ENCODE data around the gene YARS1. TPM values are rescaled to one million over a fixed set of nuclear protein-coding genes. Genes with fewer than 3 reads are reported as not detected.

The YARS1 gene
- total and polyA plus RNA-seq, 2 of the 4 experiments (the other 2 are of a cell fraction) = 100 to 166 TPM

- H4K5ac ChIP-seq (ENCODE audit: low read depth, low read length) = no peak overlapping the region
- in situ Hi-C loops (cut with MboI; ENCODE audit: low sequenced_read_pairs) (no loop called here), dilution Hi-C loops (cut with HindIII; ENCODE audit: low sequenced_read_pairs, unreplicated experiment) (no loop called here), intact Hi-C loops (cut with micrococcal nuclease) (no loop called here)
- H3K18ac ChIP-seq (ENCODE audit: low read depth, low read length) = no peak overlapping the region
- no peak overlapping the region for H3K23ac ChIP-seq (ENCODE audit: low read depth, low read length)
- ChIA-PET POLR2A (ENCODE audit: unreplicated experiment) (interaction anchor here (1.3 kb wide), 1 partner anchor 10 kb away, joined by 3 read pairs; no protein-coding TSS in a partner anchor), CTCF (no interaction called here)
- H2BK20ac ChIP-seq (ENCODE audit: low read depth, low read length) = no peak overlapping the region
- no peak for ATAC-seq (ENCODE audit: low read depth)
- peaks cover 8% of the 10 kb centered on the region; the same call in 1 of the 2 replicates for H3K9me1 ChIP-seq (ENCODE audit: insufficient read depth, low read length)
- BruUV-seq (replicated peaks) = no TSS peak
- no peak overlapping the region for H3K56ac ChIP-seq (ENCODE audit: extremely low read depth, insufficient read depth, low read length)
- no peak overlapping the region for H2AFZ ChIP-seq (replicated peaks; ENCODE audit: low read length, poor library complexity)
- no peak for TF ChIP-seq RCOR1 (IDR thresholded peaks at IDR 0.05; ENCODE audit: insufficient replicate concordance, low read length)
- no peak for TF ChIP-seq FOS (IDR thresholded peaks at IDR 0.05; ENCODE audit: low read depth, low read length)
- no peak for TF ChIP-seq CTCF (conservative IDR thresholded peaks at IDR 0.05; ENCODE audit: low read depth, low read length)
- no peak for TF ChIP-seq CHD1 (IDR thresholded peaks at IDR 0.05; ENCODE audit: low read depth, low read length)
- no peak for TF ChIP-seq MAZ (IDR thresholded peaks at IDR 0.05; ENCODE audit: borderline replicate concordance, low read depth, low read length)
- TF ChIP-seq SMC3 (IDR thresholded peaks at IDR 0.05; ENCODE audit: low read depth, low read length) = no peak
- no peak for TF ChIP-seq ELK1 (IDR thresholded peaks at IDR 0.05; ENCODE audit: borderline replicate concordance, low read depth, low read length)
- TF ChIP-seq RFX5 (IDR thresholded peaks at IDR 0.05; ENCODE audit: low read depth, low read length) = no peak
- no peak for TF ChIP-seq MAFK (IDR thresholded peaks at IDR 0.05; ENCODE audit: low read depth, low read length)
- no peak for TF ChIP-seq POLR2A (IDR thresholded peaks at IDR 0.05; ENCODE audit: low read depth, low read length)
- no peak for TF ChIP-seq BHLHE40 (IDR thresholded peaks at IDR 0.05; ENCODE audit: low read depth, low read length)
- TF ChIP-seq MXI1 (IDR thresholded peaks at IDR 0.05; ENCODE audit: borderline replicate concordance, low read depth, low read length) = no peak
- no peak for TF ChIP-seq RAD21 (IDR thresholded peaks at IDR 0.05; ENCODE audit: low read length)
- TF ChIP-seq NFE2L2 (IDR thresholded peaks at IDR 0.05; ENCODE audit: low read depth, low read length) = no peak
- no peak for TF ChIP-seq USF2 (IDR thresholded peaks at IDR 0.05; ENCODE audit: low read depth, low read length)
- no peaks in the 10 kb centered on the region for H3K27me3 ChIP-seq (ENCODE audit: control insufficient read depth, insufficient read depth, low read length)
- H2BK120ac ChIP-seq (ENCODE audit: low read depth, low read length) = no peak overlapping the region
- no peak for DNase-seq
- H2BK5ac ChIP-seq (ENCODE audit: low read depth, low read length, poor library complexity, severe bottlenecking) = no peak overlapping the region
- H2AK5ac ChIP-seq (ENCODE audit: low read depth, low read length) = no peak overlapping the region
- H4K8ac ChIP-seq (ENCODE audit: low read depth in 2 of 2, low read length in 2 of 2) = no peak overlapping the region
- H3K4me2 ChIP-seq (ENCODE audit: low read depth, low read length) = no peak overlapping the region
- peaks cover 12% of the 10 kb centered on the region for H3K4me1 ChIP-seq (ENCODE audit: control insufficient read depth, insufficient read depth, low read length)
- H3K4me3 ChIP-seq (ENCODE audit: insufficient read depth, low read depth, low read length) = no peak overlapping the region
- H3K4ac ChIP-seq (ENCODE audit: low read depth, low read length) = no peak overlapping the region
- no peak overlapping the region for H2AK9ac ChIP-seq (replicated peaks; ENCODE audit: low read depth, low read length, poor library complexity)
- H3K14ac ChIP-seq (replicated peaks; ENCODE audit: low read depth, low read length) = no peak overlapping the region
- H3K79me1 ChIP-seq (ENCODE audit: low read depth in 1 of 2, low read length in 2 of 2) = peaks cover 0 to 16% of the 10 kb centered on the region in 2 experiments; a peak in 2 of 4 replicates
- H3K9me3 ChIP-seq (ENCODE audit: control insufficient read depth, insufficient read depth, low read length) = no peaks in the 10 kb centered on the region
- no peaks in the 10 kb centered on the region for H3K36me3 ChIP-seq (ENCODE audit: control insufficient read depth, insufficient read depth, low read length)
- no peak overlapping the region for H3K9ac ChIP-seq (ENCODE audit: low read depth, low read length)
- H3K27ac ChIP-seq (ENCODE audit: insufficient read depth, low read length) = no peak overlapping the region
- H4K20me1 ChIP-seq (ENCODE audit: insufficient read depth, low read length) = peaks cover 15% of the 10 kb centered on the region; the same call in 1 of the 2 replicates
- H4K91ac ChIP-seq (ENCODE audit: insufficient read depth, low read depth, low read length) = no peak overlapping the region
- no peak overlapping the region for H2BK15ac ChIP-seq (ENCODE audit: low read depth, low read length)
Observed at GRCh38 chr1:32744071-32744425, 73.1 kb downstream of the YARS1 start.
